ENCODE data around the gene SMIM28. TPM values are rescaled to one million over a fixed set of nuclear protein-coding genes. Genes with fewer than 3 reads are reported as not detected.

Gene SMIM28
- total RNA-seq (not detected), polyA plus RNA-seq (ENCODE audit: insufficient read depth in 1 of 8, insufficient read length in 8 of 8, low replicate concordance in 1 of 8) (not detected)
- long read RNA-seq, donor 1 = 0 reads
- long read RNA-seq, donor 2 = 0 reads
- long read RNA-seq, donor 3 = 0 reads
- long read RNA-seq, donor 4 = 0 reads
- long read RNA-seq, donor 5 = 0 reads
- long read RNA-seq, donor 6 = 0 reads
- long read RNA-seq, donor 7 = 0 reads
- long read RNA-seq, donor 8 = 0 reads
- long read RNA-seq, donor 9 = 0 reads
- long read RNA-seq, donor 10 = 0 reads
- long read RNA-seq, donor 11 = 0 reads

GRCh38 chr6:138377844-138378243 lies at the start of gene SMIM28:
SMIM28 (plus strand) TSS chr6:138377905; CDS start chr6:138378073, 168 bp downstream.
- Histone ChIP-seq H3K27ac (ENCODE audit: low read length) (no peak within 1 kb of the TSS), H3K4me1 (ENCODE audit: control insufficient read depth, insufficient read depth, low read length) (no peaks in the 10 kb centered on the region), H3K4me3 (ENCODE audit: low read length) (no peak within 1 kb of the TSS), H3K9me3 (replicated peaks; ENCODE audit: control insufficient read depth, low read depth, low read length) (no peaks in the 10 kb centered on the region), H3K27me3 (ENCODE audit: control insufficient read depth, insufficient read depth, low read length) (no peaks in the 10 kb centered on the region), H3K36me3 (ENCODE audit: control insufficient read depth, insufficient read depth, low read length) (no peaks in the 10 kb centered on the region)
- no peak for DNase-seq
- WGBS (ENCODE audit: insufficient coverage) = 72% methylated on average over 3 of the region's 6 CpGs

- Histone ChIP-seq H3K9me3 (replicated peaks; ENCODE audit: control insufficient read depth, low read depth, low read length) (no peaks in the 10 kb centered on the region), H3K27ac (ENCODE audit: low read length) (no peak overlapping the region), H3K4me1 (ENCODE audit: control insufficient read depth, insufficient read depth, low read length) (no peaks in the 10 kb centered on the region), H3K27me3 (ENCODE audit: control insufficient read depth, insufficient read depth, low read length) (no peaks in the 10 kb centered on the region), H3K4me3 (ENCODE audit: low read length) (no peak overlapping the region), H3K36me3 (ENCODE audit: control insufficient read depth, insufficient read depth, low read length) (no peaks in the 10 kb centered on the region)
- WGBS (ENCODE audit: insufficient coverage) = 82% methylated on average over 1 of the region's 3 CpGs
- DNase-seq = no peak
Measured at GRCh38 chr6:138328210-138328609, 49.5 kb upstream of the SMIM28 start.

GRCh38 chr6:138330763-138331162 lies 46.9 kb upstream of the SMIM28 start:
- Histone ChIP-seq H3K27me3 (ENCODE audit: control insufficient read depth, insufficient read depth, low read length) (no peaks in the 10 kb centered on the region), H3K36me3 (ENCODE audit: control insufficient read depth, insufficient read depth, low read length) (no peaks in the 10 kb centered on the region), H3K4me3 (ENCODE audit: low read length) (no peak overlapping the region), H3K9me3 (replicated peaks; ENCODE audit: control insufficient read depth, low read depth, low read length) (no peaks in the 10 kb centered on the region), H3K4me1 (ENCODE audit: control insufficient read depth, insufficient read depth, low read length) (no peaks in the 10 kb centered on the region), H3K27ac (ENCODE audit: low read length) (no peak overlapping the region)
- no peak for DNase-seq
- whole genome bisulfite sequencing (ENCODE audit: insufficient coverage) = no CpG with 5 or more reads among the region's 1 CpG

GRCh38 chr6:138331444-138331843 lies 46.3 kb upstream of the SMIM28 start:
- Histone ChIP-seq H3K36me3 (ENCODE audit: control insufficient read depth, insufficient read depth, low read length) (no peaks in the 10 kb centered on the region), H3K9me3 (replicated peaks; ENCODE audit: control insufficient read depth, low read depth, low read length) (no peaks in the 10 kb centered on the region), H3K4me3 (ENCODE audit: low read length) (no peak overlapping the region), H3K27me3 (ENCODE audit: control insufficient read depth, insufficient read depth, low read length) (no peaks in the 10 kb centered on the region), H3K27ac (ENCODE audit: low read length) (no peak overlapping the region), H3K4me1 (ENCODE audit: control insufficient read depth, insufficient read depth, low read length) (no peaks in the 10 kb centered on the region)
- WGBS (ENCODE audit: insufficient coverage) = no CpG with 5 or more reads among the region's 1 CpG
- no peak for DNase-seq

GRCh38 chr6:138331984-138332383 lies 45.7 kb upstream of the SMIM28 start:
- Histone ChIP-seq H3K36me3 (ENCODE audit: control insufficient read depth, insufficient read depth, low read length) (no peaks in the 10 kb centered on the region), H3K27ac (ENCODE audit: low read length) (no peak overlapping the region), H3K4me1 (ENCODE audit: control insufficient read depth, insufficient read depth, low read length) (no peaks in the 10 kb centered on the region), H3K4me3 (ENCODE audit: low read length) (no peak overlapping the region), H3K9me3 (replicated peaks; ENCODE audit: control insufficient read depth, low read depth, low read length) (no peaks in the 10 kb centered on the region), H3K27me3 (ENCODE audit: control insufficient read depth, insufficient read depth, low read length) (no peaks in the 10 kb centered on the region)
- WGBS (ENCODE audit: insufficient coverage) = no CpG with 5 or more reads among the region's 2 CpGs
- DNase-seq = no peak

DNA sequence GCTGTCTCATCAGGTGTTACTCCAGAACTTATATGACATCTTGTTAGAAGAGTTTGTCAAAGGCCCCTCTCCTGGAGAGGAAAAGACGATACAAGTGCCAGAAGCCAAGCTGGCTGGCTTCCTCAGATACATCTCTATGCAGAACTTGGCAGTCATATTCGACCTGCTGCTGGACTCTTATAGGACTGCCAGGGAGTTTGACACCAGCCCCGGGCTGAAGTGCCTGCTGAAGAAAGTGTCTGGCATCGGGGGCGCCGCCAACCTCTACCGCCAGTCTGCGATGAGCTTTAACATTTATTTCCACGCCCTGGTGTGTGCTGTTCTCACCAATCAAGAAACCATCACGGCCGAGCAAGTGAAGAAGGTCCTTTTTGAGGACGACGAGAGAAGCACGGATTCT lies 43.7 kb upstream of the SMIM28 start:
- Histone ChIP-seq H3K9me3 (replicated peaks; ENCODE audit: control insufficient read depth, low read depth, low read length) (no peaks in the 10 kb centered on the region), H3K36me3 (ENCODE audit: control insufficient read depth, insufficient read depth, low read length) (no peaks in the 10 kb centered on the region), H3K27me3 (ENCODE audit: control insufficient read depth, insufficient read depth, low read length) (no peaks in the 10 kb centered on the region), H3K4me1 (ENCODE audit: control insufficient read depth, insufficient read depth, low read length) (no peaks in the 10 kb centered on the region), H3K4me3 (ENCODE audit: low read length) (no peak overlapping the region), H3K27ac (ENCODE audit: low read length) (no peak overlapping the region)
- WGBS (ENCODE audit: insufficient coverage) = 89% methylated on average over 14 of the region's 14 CpGs
- DNase-seq = no peak

GRCh38 chr6:138334963-138335362 lies 42.7 kb upstream of the SMIM28 start:
- no peak overlapping the region for H3K27ac ChIP-seq (ENCODE audit: low read length)
- no peaks in the 10 kb centered on the region for H3K9me3 ChIP-seq (replicated peaks; ENCODE audit: control insufficient read depth, low read depth, low read length)
- H3K4me3 ChIP-seq (ENCODE audit: low read length) = no peak overlapping the region
- no peaks in the 10 kb centered on the region for H3K4me1 ChIP-seq (ENCODE audit: control insufficient read depth, insufficient read depth, low read length)
- H3K27me3 ChIP-seq (ENCODE audit: control insufficient read depth, insufficient read depth, low read length) = no peaks in the 10 kb centered on the region
- no peak for DNase-seq
- H3K36me3 ChIP-seq (ENCODE audit: control insufficient read depth, insufficient read depth, low read length) = no peaks in the 10 kb centered on the region
- 94% methylated on average over 12 of the region's 14 CpGs for WGBS (ENCODE audit: insufficient coverage)

- no peaks in the 10 kb centered on the region for H3K27me3 ChIP-seq (ENCODE audit: control insufficient read depth, insufficient read depth, low read length)
- 100% methylated on average over 1 of the region's 8 CpGs for WGBS (ENCODE audit: insufficient coverage)
Measured at GRCh38 chr6:138336221-138336620, 41.5 kb upstream of the SMIM28 start.

DNA sequence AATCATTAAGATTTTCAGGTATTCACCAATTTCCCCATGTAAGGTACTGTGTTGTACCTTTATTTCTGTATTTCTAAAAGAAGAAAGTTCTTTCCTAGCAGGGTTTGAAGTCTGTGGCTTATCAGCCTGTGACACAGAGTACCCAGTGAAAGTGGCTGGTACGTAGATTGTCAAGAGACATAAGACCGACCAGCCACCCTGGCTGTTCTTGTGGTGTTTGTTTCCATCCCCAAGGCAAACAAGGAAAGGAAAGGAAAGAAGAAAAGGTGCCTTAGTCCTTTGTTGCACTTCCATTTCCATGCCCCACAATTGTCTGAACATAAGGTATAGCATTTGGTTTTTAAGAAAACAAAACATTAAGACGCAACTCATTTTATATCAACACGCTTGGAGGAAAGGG lies 40.6 kb upstream of the SMIM28 start:
- Histone ChIP-seq H3K4me1 (ENCODE audit: control insufficient read depth, insufficient read depth, low read length) (no peaks in the 10 kb centered on the region), H3K27ac (ENCODE audit: low read length) (no peak overlapping the region), H3K9me3 (replicated peaks; ENCODE audit: control insufficient read depth, low read depth, low read length) (no peaks in the 10 kb centered on the region), H3K27me3 (ENCODE audit: control insufficient read depth, insufficient read depth, low read length) (no peaks in the 10 kb centered on the region), H3K4me3 (ENCODE audit: low read length) (no peak overlapping the region), H3K36me3 (ENCODE audit: control insufficient read depth, insufficient read depth, low read length) (no peaks in the 10 kb centered on the region)
- no CpG with 5 or more reads among the region's 4 CpGs for WGBS (ENCODE audit: insufficient coverage)
- no peak for DNase-seq

More at GRCh38 chr6:138336221-138336620, 41.5 kb upstream of the SMIM28 start:
- Histone ChIP-seq H3K4me1 (ENCODE audit: control insufficient read depth, insufficient read depth, low read length) (no peaks in the 10 kb centered on the region), H3K27ac (ENCODE audit: low read length) (no peak overlapping the region), H3K9me3 (replicated peaks; ENCODE audit: control insufficient read depth, low read depth, low read length) (no peaks in the 10 kb centered on the region), H3K36me3 (ENCODE audit: control insufficient read depth, insufficient read depth, low read length) (no peaks in the 10 kb centered on the region), H3K4me3 (ENCODE audit: low read length) (no peak overlapping the region)
- no peak for DNase-seq

DNA sequence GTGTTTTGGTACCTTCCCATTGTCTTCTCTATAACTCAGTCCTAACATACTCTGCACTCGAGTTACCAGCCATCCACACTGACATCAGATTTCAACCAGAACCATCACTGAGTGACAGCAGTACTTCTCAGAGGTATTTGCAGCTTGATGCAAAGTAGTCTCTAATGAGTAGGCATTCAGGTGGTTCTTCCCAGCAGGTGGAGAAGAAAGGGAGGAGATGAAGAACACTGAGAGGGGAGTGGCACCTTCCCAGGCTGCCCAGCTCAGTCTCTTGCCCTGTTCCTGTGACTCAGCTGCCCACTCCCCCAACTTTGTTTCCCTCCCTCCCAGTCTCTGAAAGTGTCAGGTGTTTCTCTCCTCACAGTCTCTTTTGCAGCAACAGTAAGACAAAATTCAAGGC lies 38.7 kb upstream of the SMIM28 start:
- no peak overlapping the region for H3K27ac ChIP-seq (ENCODE audit: low read length)
- no peaks in the 10 kb centered on the region for H3K36me3 ChIP-seq (ENCODE audit: control insufficient read depth, insufficient read depth, low read length)
- H3K4me1 ChIP-seq (ENCODE audit: control insufficient read depth, insufficient read depth, low read length) = no peaks in the 10 kb centered on the region
- no peak overlapping the region for H3K4me3 ChIP-seq (ENCODE audit: low read length)
- no CpG with 5 or more reads among the region's 1 CpG for WGBS (ENCODE audit: insufficient coverage)
- H3K27me3 ChIP-seq (ENCODE audit: control insufficient read depth, insufficient read depth, low read length) = no peaks in the 10 kb centered on the region
- no peak for DNase-seq
- H3K9me3 ChIP-seq (replicated peaks; ENCODE audit: control insufficient read depth, low read depth, low read length) = no peaks in the 10 kb centered on the region

- H3K27ac ChIP-seq (ENCODE audit: low read length) = no peak overlapping the region
- no peaks in the 10 kb centered on the region for H3K27me3 ChIP-seq (ENCODE audit: control insufficient read depth, insufficient read depth, low read length)
- DNase-seq = no peak
- H3K9me3 ChIP-seq (replicated peaks; ENCODE audit: control insufficient read depth, low read depth, low read length) = no peaks in the 10 kb centered on the region
- no CpG with 5 or more reads among the region's 1 CpG for WGBS (ENCODE audit: insufficient coverage)
- no peaks in the 10 kb centered on the region for H3K4me1 ChIP-seq (ENCODE audit: control insufficient read depth, insufficient read depth, low read length)
- H3K4me3 ChIP-seq (ENCODE audit: low read length) = no peak overlapping the region
- H3K36me3 ChIP-seq (ENCODE audit: control insufficient read depth, insufficient read depth, low read length) = no peaks in the 10 kb centered on the region
Measured at GRCh38 chr6:138341176-138341575, 36.5 kb upstream of the SMIM28 start.

All from muscle of leg (tissue), 16 donors.